HG03565 (cell line): ENCODE measurements around the gene PDLIM4.

Experiments
- ATAC-seq: cut with Tn5 transposase; IDR thresholded peaks from one replicate; pipeline ENCODE4 v1.9.1; 2021; ENCODE audit warnings: mild to moderate bottlenecking, moderate library complexity; ENCODE audit not compliant: unreplicated experiment

The PDLIM4 gene

GRCh38 chr5:132301344-132302271, 44.1 kb downstream of the PDLIM4 start:
- no peak for ATAC-seq

- ATAC-seq, result no peak
Measured at GRCh38 chr5:132302413-132302812, 44.9 kb downstream of the PDLIM4 start.

- no peak for ATAC-seq
Measured at GRCh38 chr5:132303589-132303988, 46.1 kb downstream of the PDLIM4 start.

GRCh38 chr5:132305420-132305819, 47.9 kb downstream of the PDLIM4 start:
- no peak for ATAC-seq

GRCh38 chr5:132308701-132309100, 51.2 kb downstream of the PDLIM4 start:
- no peak for ATAC-seq

- no peak for ATAC-seq
Measured at GRCh38 chr5:132309679-132310078, 52.2 kb downstream of the PDLIM4 start.

GRCh38 chr5:132310141-132310834, 52.8 kb downstream of the PDLIM4 start:
- no peak for ATAC-seq

GRCh38 chr5:132313366-132313765, 55.9 kb downstream of the PDLIM4 start:
- no peak for ATAC-seq

GRCh38 chr5:132313961-132314432, 56.5 kb downstream of the PDLIM4 start:
- ATAC-seq, result no peak

- no peak for ATAC-seq
Measured at GRCh38 chr5:132315529-132316067, 58.1 kb downstream of the PDLIM4 start.

GRCh38 chr5:132319975-132320374, 62.5 kb downstream of the PDLIM4 start:
- ATAC-seq, result no peak

- no peak for ATAC-seq
Measured at GRCh38 chr5:132321109-132321721, 63.7 kb downstream of the PDLIM4 start.

GRCh38 chr5:132322266-132322665, 64.8 kb downstream of the PDLIM4 start:
- ATAC-seq, result no peak
